K562 (cell line): ENCODE results near the gene PIK3R2. TPM values are rescaled to one million over a fixed set of nuclear protein-coding genes. Genes with fewer than 3 reads are reported as not detected.

Experiments used
- ATAC-seq: fragments of 200-7000 bp; cut with Tn5 transposase; 3 replicates; pipeline ENCODE4 v1.9.1; 2020; ENCODE audit warnings: moderate library complexity
- BruUV-seq: library from RNA; stranded (reverse); fragments of 400-500 nt; replicated peaks from 2 replicates; lab custom pipeline; 2021; lab: Mats Ljungman, UMichigan
- CTCF ChIA-PET: fragments of 300-600 bp; formaldehyde crosslinking; extraction: SDS; loops from one replicate; lab custom pipeline; 2021; ENCODE audit warnings: low intra/inter-chr PET ratio; lab: Yijun Ruan, JAX
- POLR2A ChIA-PET: fragments of 300-600, 350-650 bp; sonication (Branson Sonifier 250); formaldehyde crosslinking; extraction: SDS; loops from one replicate; lab custom pipeline; 2021; ENCODE audit warnings: antibody characterized with exemption, inconsistent platforms; lab: Yijun Ruan, JAX
- DNase-seq, 4 experiments: peaks; one replicate each; pipeline versions ENCODE4 v3.0.0 to v3.0.0-alpha.2; 2011 to 2018; ENCODE audit warnings: low spot score in 3 of 4, mixed read lengths in 3 of 4; ENCODE audit errors: extremely low read depth in 1 of 4
- FAIRE-seq: peaks from 2 replicates; lab custom pipeline; 2011; peaks lifted over from hg19 to GRCh38; lab: Jason Lieb, UNC
- H2AFZ ChIP-seq: 2 replicates; pipeline ENCODE4 v1.6.0; 2011; ENCODE audit warnings: low read depth, low read length, control low read depth, inconsistent platforms
- H3K27ac ChIP-seq: fragments of 200-600 bp; 3 replicates; pipeline ENCODE4 v1.8.0; 2011; ENCODE audit warnings: low read depth, mild to moderate bottlenecking, control low read depth, inconsistent platforms, low read length, moderate library complexity, mixed read lengths; ENCODE audit errors: extremely low read depth
- H3K27me3 ChIP-seq, 2 experiments: fragments of 300-600 bp in 1 of 2; 2 replicates in 1 of 2; 3 replicates in 1 of 2; pipeline versions ENCODE4 v1.6.0 to v1.8.0; 2011; ENCODE audit warnings: inconsistent platforms in 2 of 2, low read length in 2 of 2, mild to moderate bottlenecking in 1 of 2, mixed read lengths in 1 of 2, moderate library complexity in 1 of 2; ENCODE audit not compliant: control insufficient read depth in 2 of 2, insufficient read depth in 2 of 2
- H3K36me3 ChIP-seq: fragments of 300-600 bp; 3 replicates; pipeline ENCODE4 v1.8.0; 2011; ENCODE audit warnings: mild to moderate bottlenecking, low read length, inconsistent platforms; ENCODE audit not compliant: control insufficient read depth, insufficient read depth
- H3K4me1 ChIP-seq, 2 experiments: fragments of 200-600 bp in 1 of 2; replicated peaks in 1 of 2; 2 replicates in 1 of 2; 3 replicates in 1 of 2; pipeline versions ENCODE4 v1.5.1 to v1.8.0; 2011; ENCODE audit warnings: inconsistent platforms in 2 of 2, low read length in 2 of 2, mild to moderate bottlenecking in 1 of 2, mixed read lengths in 1 of 2, moderate library complexity in 1 of 2; ENCODE audit not compliant: control insufficient read depth in 2 of 2, insufficient read depth in 2 of 2
- H3K4me2 ChIP-seq: 2 replicates; pipeline ENCODE4 v1.6.1; 2011; ENCODE audit warnings: low read length, control low read depth, inconsistent platforms, mixed read lengths; ENCODE audit not compliant: insufficient read depth
- H3K4me3 ChIP-seq: fragments of 200-600 bp; sonication (generic), shearing (Covaris generic); 2 replicates; pipeline ENCODE4 v1.5.1; 2016; ENCODE audit warnings: control low read depth, inconsistent platforms
- H3K79me2 ChIP-seq: fragments of 200-600 bp; 3 replicates; pipeline ENCODE4 v1.8.0; 2011; ENCODE audit warnings: low read length, inconsistent platforms; ENCODE audit not compliant: control insufficient read depth, insufficient read depth
- H3K9ac ChIP-seq, 2 experiments: 2 replicates each; pipeline versions ENCODE4 v1.6.0 to v1.6.1; 2011; ENCODE audit warnings: low read depth in 2 of 2, low read length in 2 of 2, control low read depth in 1 of 2, inconsistent platforms in 1 of 2, mild to moderate bottlenecking in 1 of 2, mixed read lengths in 1 of 2; ENCODE audit not compliant: insufficient read depth in 1 of 2
- H3K9me1 ChIP-seq: one replicate; pipeline ENCODE4 v1.6.0; 2011; ENCODE audit warnings: inconsistent platforms, mild to moderate bottlenecking, low read length, moderate library complexity; ENCODE audit not compliant: control insufficient read depth, insufficient read depth
- H3K9me3 ChIP-seq: replicated peaks from 2 replicates; pipeline ENCODE4 v1.5.1; 2011; ENCODE audit warnings: low read depth, low read length, inconsistent platforms; ENCODE audit not compliant: control insufficient read depth, insufficient read depth
- H4K20me1 ChIP-seq: replicated peaks from 2 replicates; pipeline ENCODE4 v1.6.1; 2011; ENCODE audit warnings: low read length, inconsistent platforms, mixed read lengths; ENCODE audit not compliant: control insufficient read depth, insufficient read depth
- CC2D1A ChIP-seq: fragments of 450-650 bp; IDR thresholded peaks from 2 replicates; pipeline ENCODE4 v1.6.1; 2017; ENCODE audit warnings: mild to moderate bottlenecking
- EHMT2 ChIP-seq: fragments of 450-650 bp; IDR thresholded peaks from 2 replicates; pipeline ENCODE4 v1.6.1; 2018; ENCODE audit warnings: antibody characterized with exemption
- ETS2 ChIP-seq: IDR thresholded peaks from 2 replicates; pipeline ENCODE4 v1.6.1; 2016; ENCODE audit warnings: borderline replicate concordance, missing genetic modification characterization, mild to moderate bottlenecking, moderate library complexity, missing compliant biosample characterization; ENCODE audit not compliant: poor library complexity, severe bottlenecking
- KLF16 ChIP-seq: IDR thresholded peaks from 2 replicates; pipeline ENCODE4 v1.6.1; 2016; ENCODE audit warnings: antibody characterized with exemption
- MAZ ChIP-seq, 2 experiments: fragments of 450-650 bp in 1 of 2; sonication (generic) in 1 of 2; formaldehyde crosslinking; IDR thresholded peaks in 1 of 2; conservative IDR thresholded peaks in 1 of 2; 2 replicates each; pipeline versions ENCODE4 v1.4.0 to v1.5.0; 2020; ENCODE audit warnings: mild to moderate bottlenecking in 1 of 2, missing genetic modification reagents in 1 of 2
- RAD21 ChIP-seq, 2 experiments: fragments of 250-450 bp in 1 of 2; fragments of 450-650 bp in 1 of 2; sonication (Bioruptor Pico) in 1 of 2; formaldehyde crosslinking in 1 of 2; IDR thresholded peaks in 1 of 2; conservative IDR thresholded peaks in 1 of 2; 2 replicates each; pipeline versions ENCODE4 v1.4.0 to v1.8.0; 2020 to 2022; ENCODE audit warnings: mild to moderate bottlenecking in 2 of 2, moderate library complexity in 1 of 2
- SMC3 ChIP-seq: conservative IDR thresholded peaks from 2 replicates; pipeline ENCODE4 v1.6.1; 2011; ENCODE audit warnings: low read depth, low read length, improper control_type of control experiment; ENCODE audit not compliant: insufficient read depth
- STAG1 ChIP-seq: sonication (generic); formaldehyde crosslinking; IDR thresholded peaks from 2 replicates; pipeline ENCODE4 v1.5.0; 2020; ENCODE audit warnings: missing genetic modification reagents, borderline replicate concordance
- ZBTB7A ChIP-seq: IDR thresholded peaks from 2 replicates; pipeline ENCODE4 v1.6.1; 2011; ENCODE audit warnings: low read depth, mild to moderate bottlenecking, low read length, moderate library complexity, borderline replicate concordance; ENCODE audit not compliant: control insufficient read depth
- ZFP36 ChIP-seq: fragments of 150-350 bp; IDR thresholded peaks from 2 replicates; pipeline ENCODE4 v1.6.1; 2018; ENCODE audit warnings: low read length, low read depth; ENCODE audit not compliant: partially characterized antibody
- ZNF143 ChIP-seq: sonication (generic); formaldehyde crosslinking; IDR thresholded peaks from 2 replicates; pipeline ENCODE4 v1.9.0; 2022; ENCODE audit warnings: mild to moderate bottlenecking, missing genetic modification reagents
- ZNF3 ChIP-seq: fragments of 250-450 bp; sonication (Bioruptor Pico); IDR thresholded peaks from 2 replicates; pipeline ENCODE4 v1.5.0; 2021; ENCODE audit warnings: mild to moderate bottlenecking, moderate library complexity
- WGBS: fragments of 100-300 bp; shearing (Covaris generic); methylation state at CpG from one replicate; pipeline ENCODE4 v1.1.6; 2016; ENCODE audit warnings: low coverage, mixed read lengths; ENCODE audit not compliant: insufficient coverage; ENCODE audit errors: missing lambda C conversion rate; 5-methylcytosine and 5-hydroxymethylcytosine counted together
- in situ Hi-C: fragments of 300-500 bp; cut with MboI; formaldehyde crosslinking; loops from 4 replicates; pipeline ENCODE4 v1.15.0; 2018; ENCODE audit warnings: inconsistent platforms, mixed read lengths
- intact Hi-C: fragments of 100-400 bp; cut with micrococcal nuclease; formaldehyde crosslinking; loops from 2 replicates; pipeline ENCODE4 v1.14.2; 2022
- polyA plus RNA-seq, 8 experiments: library from polyadenylated mRNA; depleted of rRNA in 4 of 8; stranded (reverse) in 5 of 8; unstranded in 3 of 8; fragments of >200 nt; fragmentation: Nextera tagmentation in 2 of 8; fragmentation: Illumina TruSeq in 1 of 8; extraction: Ambion mirVana in 2 of 8; extraction: Trizol in 1 of 8; gene quantifications; 2 replicates each; pipeline versions ENCODE4 v1.2.1 to v1.2.3, GENCODE V29; 2011 to 2014; ENCODE audit warnings: inconsistent platforms in 1 of 8, missing spikeins in 1 of 8
- total RNA-seq, 7 experiments: library from RNA; depleted of rRNA in 6 of 7; stranded (reverse); fragments of >200 nt in 6 of 7; fragmentation: Illumina TruSeq in 2 of 7; extraction: Trizol in 2 of 7; gene quantifications; 2 replicates each; pipeline versions ENCODE4 v1.2.1 to v1.2.3, GENCODE V29; 2011 to 2021; ENCODE audit warnings: low replicate concordance in 1 of 7
- TF ChIP-seq, protein P1 (sequence below): IDR thresholded peaks from 2 replicates; pipeline ENCODE4 v1.6.1; 2011; ENCODE audit warnings: borderline replicate concordance, low read depth, mild to moderate bottlenecking, moderate library complexity, low read length; ENCODE audit not compliant: insufficient read depth, poor library complexity, severe bottlenecking
- TF ChIP-seq, protein P2 (sequence below): fragments of 250-450 bp; sonication (Bioruptor Pico); IDR thresholded peaks from 2 replicates; pipeline ENCODE4 v1.4.0; 2020

The PIK3R2 gene
- total and polyA plus RNA-seq, 9 of the 15 experiments (the other 6 are each of a cell fraction or from before 2014, with no cell fraction given), result 0.39 to 37.9 (median 5.3) TPM

DNA sequence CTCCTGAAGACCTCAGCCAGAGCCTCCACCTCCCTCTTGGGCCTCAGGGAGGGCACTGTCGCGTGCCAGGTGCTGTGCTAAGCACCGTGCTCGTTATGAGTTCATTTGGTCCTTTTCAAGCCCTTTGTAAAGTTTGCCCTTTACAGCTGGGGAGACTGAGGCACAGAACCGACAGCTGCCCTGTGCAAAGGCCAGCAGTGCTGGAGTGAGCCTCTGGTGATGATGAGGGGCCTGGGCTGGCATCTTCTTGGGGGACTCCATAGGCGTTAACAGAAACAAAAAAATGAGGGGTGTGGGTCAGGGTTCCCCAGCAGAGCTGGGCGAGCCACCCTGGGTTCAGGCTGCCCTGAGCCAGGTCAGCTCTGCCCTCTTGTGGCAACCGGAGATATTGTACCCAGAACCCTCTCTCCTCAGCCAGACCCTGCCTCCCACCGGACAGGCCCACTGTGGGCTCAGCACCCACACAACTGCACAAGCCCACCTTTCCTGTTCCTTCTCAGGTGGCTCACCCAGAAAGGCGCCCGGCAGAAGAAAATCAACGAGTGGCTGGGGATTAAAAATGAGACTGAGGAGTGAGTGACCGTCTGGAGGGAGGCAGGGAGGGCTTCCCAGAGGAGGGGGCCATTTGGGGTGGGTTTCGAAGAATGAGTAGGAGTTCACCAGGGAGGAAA, 15.1 kb downstream of the PIK3R2 start:
- POLR2A ChIA-PET, result interaction anchor here (0.6 to 1.0 kb wide), 4 partner anchors 17 to 1556 kb away, joined by 3 to 5 read pairs (median 3); no protein-coding TSS in a partner anchor
- H3K4me2 ChIP-seq, result no peak overlapping the region
- TF ChIP-seq EHMT2 (no peak), CC2D1A (peak; percentile 41; the same call in 1 of the 2 replicates), ZNF143 (CRISPR knock-in tag) (peak; percentile 70), SMC3 (peak; percentile 75), RAD21 (CRISPR knock-in tag; conservative IDR thresholded peaks at IDR 0.05 in 1 of 2, IDR thresholded peaks at IDR 0.05 in 1 of 2) (peak; percentile 41 to 71), ZNF3 (CRISPR knock-in tag) (no peak), ZFP36 (peak; percentile 90), MAZ (CRISPR knock-in tag; conservative IDR thresholded peaks at IDR 0.05 in 1 of 2, IDR thresholded peaks at IDR 0.05 in 1 of 2) (0 out of 4 replicates have a peak, but pooled peaks of 1 of the 2 experiments have one; percentile 19), STAG1 (CRISPR knock-in tag) (peak; percentile 50; the same call in 1 of the 2 replicates), ETS2 (tag) (no peak), ZBTB7A (peak; percentile 70), KLF16 (0 out of 2 replicates have a peak, but pooled peaks have one; percentile 29)
- TF ChIP-seq, protein P1, sequence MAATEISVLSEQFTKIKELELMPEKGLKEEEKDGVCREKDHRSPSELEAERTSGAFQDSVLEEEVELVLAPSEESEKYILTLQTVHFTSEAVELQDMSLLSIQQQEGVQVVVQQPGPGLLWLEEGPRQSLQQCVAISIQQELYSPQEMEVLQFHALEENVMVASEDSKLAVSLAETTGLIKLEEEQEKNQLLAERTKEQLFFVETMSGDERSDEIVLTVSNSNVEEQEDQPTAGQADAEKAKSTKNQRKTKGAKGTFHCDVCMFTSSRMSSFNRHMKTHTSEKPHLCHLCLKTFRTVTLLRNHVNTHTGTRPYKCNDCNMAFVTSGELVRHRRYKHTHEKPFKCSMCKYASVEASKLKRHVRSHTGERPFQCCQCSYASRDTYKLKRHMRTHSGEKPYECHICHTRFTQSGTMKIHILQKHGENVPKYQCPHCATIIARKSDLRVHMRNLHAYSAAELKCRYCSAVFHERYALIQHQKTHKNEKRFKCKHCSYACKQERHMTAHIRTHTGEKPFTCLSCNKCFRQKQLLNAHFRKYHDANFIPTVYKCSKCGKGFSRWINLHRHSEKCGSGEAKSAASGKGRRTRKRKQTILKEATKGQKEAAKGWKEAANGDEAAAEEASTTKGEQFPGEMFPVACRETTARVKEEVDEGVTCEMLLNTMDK, result peak; percentile 19
- TF ChIP-seq, protein P2, sequence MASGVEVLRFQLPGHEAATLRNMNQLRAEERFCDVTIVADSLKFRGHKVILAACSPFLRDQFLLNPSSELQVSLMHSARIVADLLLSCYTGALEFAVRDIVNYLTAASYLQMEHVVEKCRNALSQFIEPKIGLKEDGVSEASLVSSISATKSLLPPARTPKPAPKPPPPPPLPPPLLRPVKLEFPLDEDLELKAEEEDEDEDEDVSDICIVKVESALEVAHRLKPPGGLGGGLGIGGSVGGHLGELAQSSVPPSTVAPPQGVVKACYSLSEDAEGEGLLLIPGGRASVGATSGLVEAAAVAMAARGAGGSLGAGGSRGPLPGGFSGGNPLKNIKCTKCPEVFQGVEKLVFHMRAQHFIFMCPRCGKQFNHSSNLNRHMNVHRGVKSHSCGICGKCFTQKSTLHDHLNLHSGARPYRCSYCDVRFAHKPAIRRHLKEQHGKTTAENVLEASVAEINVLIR, result no peak

More for the DNA sequence above, 15.1 kb downstream of the PIK3R2 start:
- H3K9me3 ChIP-seq, result no peaks in the 10 kb centered on the region
- BruUV-seq, result no TSS peak
- H3K4me3 ChIP-seq, result no peak overlapping the region
- peak; percentile 94 for ATAC-seq
- no peaks in the 10 kb centered on the region for H3K79me2 ChIP-seq
- CTCF ChIA-PET, result interaction anchor here (0.6 to 2.2 kb wide), 5 partner anchors 11 to 161 kb away, joined by 3 to 13 read pairs (median 3); no protein-coding TSS in a partner anchor
- peaks cover 4 to 13% of the 10 kb centered on the region in 2 experiments; a peak in 4 of 5 replicates for H3K4me1 ChIP-seq
- no peak overlapping the region for H2AFZ ChIP-seq
- no peaks in the 10 kb centered on the region for H3K27me3 ChIP-seq
- 0 out of 2 replicates have a peak, but pooled peaks cover 4% of the 10 kb centered on the region for H4K20me1 ChIP-seq
- 64% methylated on average over 14 of the region's 14 CpGs for WGBS
- H3K27ac ChIP-seq, result no peak overlapping the region
- peak; percentile 89 for FAIRE-seq
- H3K9me1 ChIP-seq, result no peaks in the 10 kb centered on the region
- intact Hi-C loops, result loop anchor here (1.0 to 10.0 kb wide), 2 partner anchors 55 to 163 kb away; partner anchors contain the start of gene ARRDC2
- no peak overlapping the region for H3K9ac ChIP-seq
- peaks cover 64% of the 10 kb centered on the region; the same call in 2 of the 3 replicates for H3K36me3 ChIP-seq
- DNase-seq, result peak; percentile 67 to 84 (median 80)
- in situ Hi-C loops, result loop anchor here (10.0 kb wide), 1 partner anchor 163 kb away; the partner anchor contains the start of gene ARRDC2
